DMS153 (cell line): ENCODE measurements around the gene PGR.
"Not testable (repeated sequence)": the region's sequence is repeated elsewhere in the genome, so short reads cannot be mapped to it uniquely, and the experiment has no call there.

ENCODE experiments used
- DNase-seq: peaks from one replicate; lab custom pipeline; 2025; lab: John Stamatoyannopoulos, UW

PGR gene

GRCh38 chr11:101082813-101083212, 46.8 kb downstream of the PGR start:
- no peak for DNase-seq

- DNase-seq = no peak
These were observed 65.9 kb downstream of the PGR start for GRCh38 chr11:101063706-101064105.

DNA sequence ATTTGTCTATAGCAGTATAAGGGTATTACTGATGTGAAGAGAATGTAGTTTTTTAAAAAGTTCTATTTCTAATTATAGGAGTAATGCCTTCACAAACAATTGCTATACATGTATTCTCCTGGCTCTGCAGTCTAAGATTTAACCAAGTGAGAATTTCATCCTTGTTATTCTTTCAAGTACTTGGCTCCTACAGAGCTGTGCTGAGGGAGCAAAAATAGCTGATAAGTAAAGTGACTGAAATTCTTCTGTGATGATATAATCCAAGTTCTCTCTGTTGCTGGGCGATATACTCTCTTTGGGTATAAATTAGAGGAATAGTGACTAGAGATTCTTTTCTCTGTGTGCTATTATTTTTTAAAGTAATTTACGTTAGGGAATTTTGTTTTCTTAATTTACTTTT, 68.0 kb downstream of the PGR start:
- no peak for DNase-seq

- no peak for DNase-seq
These were observed 70.3 kb downstream of the PGR start for GRCh38 chr11:101059331-101059730.

DNA sequence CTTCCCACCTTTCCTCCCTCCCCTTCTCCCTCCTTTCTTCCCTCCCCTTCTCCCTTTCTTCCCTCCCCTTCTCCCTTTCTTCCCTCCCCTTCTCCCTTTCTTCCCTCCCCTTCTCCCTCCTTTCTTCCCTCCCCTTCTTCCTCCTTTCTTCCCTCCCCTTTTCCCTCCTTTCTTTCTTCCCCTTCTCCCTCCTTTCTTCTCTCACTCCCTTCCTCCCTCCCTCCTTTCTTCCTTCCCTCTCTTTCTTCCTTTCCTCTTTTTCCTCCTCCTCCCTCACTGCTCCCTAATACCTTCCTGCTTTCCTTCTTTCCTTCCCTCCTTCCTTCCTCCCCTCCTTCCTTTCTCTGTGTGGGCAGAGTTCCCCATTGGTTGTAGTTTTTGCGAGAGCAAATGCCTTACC, 76.1 kb downstream of the PGR start:
- no peak for DNase-seq

DNA sequence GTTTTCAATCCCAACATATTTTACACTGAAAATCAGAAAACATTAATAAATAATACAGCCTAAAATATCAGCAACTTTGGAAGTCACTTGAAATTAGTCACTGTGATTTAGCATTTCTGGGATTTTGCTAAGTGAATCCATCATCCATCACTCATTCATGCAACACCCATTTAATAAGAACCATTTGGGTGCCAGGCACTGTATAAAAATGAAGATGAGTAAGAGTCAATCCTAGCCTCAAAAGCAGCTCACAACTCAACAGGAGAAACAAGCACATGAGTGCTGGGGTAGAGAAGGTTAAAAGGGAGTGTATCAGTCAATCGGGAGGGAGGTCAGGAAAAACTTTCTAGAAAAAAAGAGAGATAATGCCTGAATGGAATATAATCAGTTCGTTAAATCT, 77.9 kb downstream of the PGR start:
- DNase-seq = no peak

- no peak for DNase-seq
These were observed 79.8 kb downstream of the PGR start for GRCh38 chr11:101049813-101050212.

GRCh38 chr11:101049123-101049522, 80.5 kb downstream of the PGR start:
- DNase-seq = no peak

DNA sequence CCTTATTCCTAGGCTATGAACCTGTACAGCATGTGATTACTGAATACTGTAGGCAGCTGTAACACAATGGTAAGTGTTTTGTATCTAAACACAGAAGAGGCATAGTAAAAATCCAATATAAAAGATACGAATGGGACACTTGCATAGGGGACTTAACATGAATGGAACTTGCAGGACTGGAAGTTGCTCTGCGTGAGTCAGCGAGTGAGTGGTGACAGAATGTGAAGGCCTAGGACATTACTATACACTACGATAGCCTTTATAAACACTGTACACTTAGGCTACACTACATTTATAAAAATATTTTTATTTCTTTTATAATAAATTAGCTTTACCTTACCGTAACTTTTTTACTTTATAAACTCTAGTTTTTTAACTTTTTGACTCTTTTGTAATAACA, 81.1 kb downstream of the PGR start:
- no peak for DNase-seq

DNA sequence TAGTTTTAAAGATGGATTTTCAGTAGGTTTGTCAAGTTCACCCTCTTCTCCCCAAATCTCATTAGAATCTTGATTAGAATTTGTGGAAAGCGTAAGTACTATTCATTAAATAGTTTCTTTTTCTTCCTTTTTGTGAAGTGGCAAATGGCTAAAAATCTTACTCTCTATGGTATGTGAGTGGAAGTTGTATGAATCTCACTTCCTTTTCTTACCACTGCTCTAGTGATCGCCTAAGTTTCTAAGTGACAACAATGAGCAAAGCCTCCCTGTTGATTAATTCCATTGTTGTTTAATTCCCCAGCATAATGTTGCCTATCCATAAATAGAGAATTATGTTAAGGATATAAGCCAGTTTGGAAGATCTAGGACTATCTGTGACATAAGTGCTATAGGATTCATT, 82.7 kb downstream of the PGR start:
- no peak for DNase-seq

DNA sequence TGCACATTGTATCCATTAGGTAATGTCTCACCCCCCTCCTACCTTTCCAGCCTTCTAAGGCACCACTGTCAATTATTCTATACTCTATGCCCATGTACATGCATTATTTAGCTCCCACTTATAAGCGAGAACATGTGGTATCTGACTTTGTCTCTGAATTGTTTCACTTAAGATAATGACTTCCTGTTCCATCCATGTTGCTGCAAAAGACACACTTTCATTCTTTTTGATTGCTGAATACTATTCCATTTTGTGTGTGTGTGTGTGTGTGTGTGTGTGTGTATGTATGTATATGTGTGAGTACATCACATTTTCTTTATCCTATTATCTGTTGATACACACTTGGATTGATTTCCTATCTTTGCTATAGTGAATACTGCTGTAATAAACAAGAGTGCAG, 84.2 kb downstream of the PGR start:
- no peak for DNase-seq

DNA sequence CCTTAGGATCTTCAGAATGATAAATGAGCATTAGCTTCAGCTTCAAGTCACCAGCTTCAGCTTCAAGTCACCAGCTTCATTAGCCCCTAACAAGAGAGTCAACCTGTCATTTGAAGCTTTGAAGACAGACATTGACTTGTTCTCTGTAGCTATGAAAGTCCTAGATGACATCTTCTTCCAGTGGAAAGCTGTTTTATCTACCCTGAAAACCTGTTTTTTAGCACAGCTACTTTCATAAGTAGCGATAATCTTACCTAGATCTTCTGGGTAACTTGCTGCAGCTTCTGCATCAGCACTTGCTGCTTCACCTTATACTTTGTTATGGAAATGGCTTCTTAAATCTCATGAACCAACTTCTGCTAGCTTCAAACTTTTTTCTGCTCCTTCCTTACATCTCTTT, 85.7 kb downstream of the PGR start:
- no peak for DNase-seq

GRCh38 chr11:101035872-101036271, 93.7 kb downstream of the PGR start:
- no peak for DNase-seq

GRCh38 chr11:101034076-101034475, 95.5 kb downstream of the PGR start:
- peak; percentile 33 for DNase-seq

DNA sequence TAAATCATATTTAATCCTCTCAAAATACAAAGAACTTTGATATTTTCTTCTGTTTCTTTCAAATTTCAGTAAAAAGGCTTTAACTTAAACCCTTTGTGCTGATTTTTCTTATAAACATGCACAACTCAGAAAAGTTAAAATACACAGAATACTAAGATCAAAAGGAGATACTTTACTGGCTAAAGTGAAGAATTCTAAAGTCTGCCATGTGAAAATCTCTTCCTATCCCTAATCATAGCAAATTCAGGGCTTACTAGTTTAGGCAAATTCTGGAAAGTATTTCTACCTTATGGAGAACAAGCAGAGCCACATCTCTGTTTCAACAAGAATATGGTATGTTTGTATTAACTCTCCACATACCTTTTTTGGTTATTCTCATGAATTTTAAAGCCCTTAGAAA, 96.6 kb downstream of the PGR start:
- no peak for DNase-seq

DNA sequence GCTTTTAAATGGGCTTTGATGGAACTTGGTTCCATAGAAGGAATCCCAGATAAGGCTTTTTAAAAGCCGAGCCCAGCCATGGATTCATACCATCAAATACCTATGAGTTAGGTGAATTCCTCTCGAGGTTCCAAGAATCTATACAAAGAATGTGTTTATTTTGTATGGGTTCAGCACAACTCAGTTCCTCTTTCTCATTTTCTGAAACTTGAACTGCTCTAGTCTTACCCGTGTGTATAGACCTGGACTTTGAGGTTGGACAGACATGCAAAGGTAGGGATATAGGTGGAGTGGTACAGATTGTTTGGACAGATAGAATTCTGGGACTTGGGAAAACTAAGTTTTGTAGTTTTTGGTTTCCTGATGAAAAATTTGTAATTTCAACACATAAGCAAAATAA, 97.9 kb downstream of the PGR start:
- DNase-seq = no peak

GRCh38 chr11:101030692-101031091, 98.9 kb downstream of the PGR start:
- DNase-seq = no peak

DNA sequence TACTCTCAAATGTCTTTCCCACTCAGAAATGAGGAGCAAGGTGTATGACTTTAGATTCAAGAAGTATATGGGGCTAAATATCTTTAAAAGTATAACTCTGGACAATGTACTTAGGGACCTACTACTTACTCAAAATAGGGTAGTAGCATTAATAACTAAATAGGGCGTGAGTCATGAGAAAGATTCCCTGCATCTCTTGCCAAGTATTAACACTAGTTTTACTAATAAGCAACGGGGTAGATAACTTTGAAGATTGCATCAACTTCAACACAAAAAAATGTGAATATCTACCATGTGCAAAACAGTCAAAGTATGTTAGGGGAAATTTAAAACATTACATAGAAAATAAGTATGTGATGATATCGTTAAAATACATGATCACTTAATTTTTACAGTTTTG, 99.6 kb downstream of the PGR start:
- DNase-seq = no peak

GRCh38 chr11:101028644-101029043, 101.0 kb downstream of the PGR start:
- no peak for DNase-seq

DNA sequence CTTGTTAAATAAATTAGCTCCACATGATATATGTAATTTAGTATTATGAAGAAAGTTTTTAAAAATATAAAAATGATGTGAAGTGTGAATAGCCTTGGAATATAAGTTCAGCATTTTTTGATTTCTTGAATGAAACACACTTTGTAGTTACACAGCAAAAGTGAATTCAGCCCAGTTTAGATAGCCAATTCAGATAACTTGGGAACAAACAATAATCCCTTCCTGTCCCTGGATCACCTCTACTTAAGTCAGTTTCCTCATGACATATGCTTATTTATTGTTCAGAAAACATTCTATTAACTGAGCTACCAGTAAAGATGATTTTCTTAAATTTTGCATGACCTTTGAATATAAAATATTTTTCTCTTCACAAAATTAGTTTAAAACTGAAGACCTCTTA, 107.4 kb downstream of the PGR start:
- no peak for DNase-seq

GRCh38 chr11:101019870-101020269, 109.7 kb downstream of the PGR start:
- no peak for DNase-seq

GRCh38 chr11:101014600-101015285, 114.9 kb downstream of the PGR start:
- no peak for DNase-seq

DNA sequence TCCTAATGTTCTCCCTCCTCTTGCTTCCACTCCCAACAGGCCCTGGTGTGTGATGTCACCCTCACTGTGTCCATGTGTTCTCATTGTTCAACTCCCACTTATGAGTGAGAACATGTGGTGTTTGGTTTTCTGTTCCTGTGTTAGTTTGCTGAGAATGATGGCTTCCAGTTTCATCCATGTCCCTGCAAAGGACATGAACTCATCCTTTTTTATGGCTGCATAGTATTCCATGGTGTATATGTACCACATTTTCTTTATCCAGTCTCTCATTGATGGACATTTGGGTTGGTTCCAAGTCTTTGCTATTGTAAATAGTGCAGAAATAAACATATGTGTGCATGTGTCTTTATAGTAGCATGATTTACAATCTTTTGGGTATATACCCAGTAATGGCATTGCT, 115.9 kb downstream of the PGR start:
- DNase-seq = not testable (repeated sequence)

DNA sequence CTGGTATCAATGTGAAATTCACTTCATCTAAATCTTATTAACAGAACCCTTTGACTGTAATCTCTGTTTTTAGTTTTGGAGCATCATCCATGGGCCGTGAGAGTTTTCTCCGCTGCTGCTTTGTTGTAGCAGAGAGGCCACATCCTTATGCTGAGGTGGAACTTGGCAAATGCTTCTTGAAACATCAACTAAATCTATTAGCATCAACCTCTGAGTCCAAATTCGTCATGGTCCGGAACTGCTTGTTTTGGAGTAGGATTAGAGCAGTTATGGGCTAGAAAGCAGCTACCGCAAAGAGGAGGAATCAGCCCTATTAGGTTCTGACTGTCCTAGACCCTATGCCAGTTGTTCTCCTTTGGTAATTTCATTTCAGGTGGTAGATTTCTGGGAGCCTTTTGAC, 117.7 kb downstream of the PGR start:
- no peak for DNase-seq

DNA sequence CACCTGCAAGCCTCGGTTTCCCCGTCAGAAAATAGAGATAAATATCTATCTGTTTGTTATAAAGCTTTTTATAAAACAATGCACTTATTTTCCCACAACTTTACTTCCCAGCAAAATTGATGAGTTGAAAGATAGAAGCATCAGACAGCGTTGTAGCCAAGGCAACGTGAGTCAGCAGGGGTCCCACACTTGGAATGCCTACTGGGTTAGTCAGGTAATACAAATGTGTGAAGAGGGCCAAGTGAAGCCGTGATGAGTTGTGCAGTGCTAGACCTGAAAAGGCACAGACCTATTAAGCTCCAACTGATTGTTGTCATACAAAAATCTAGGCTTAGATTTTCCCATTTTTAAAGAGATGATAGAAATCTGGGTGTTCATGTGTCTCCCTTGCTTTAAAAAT, 118.7 kb downstream of the PGR start:
- no peak for DNase-seq
